Anterior cingulate cortex (tissue), 58 donors: ENCODE data around the gene C12orf42.

Experiments
- DNase-seq, 58 donors: peaks; one replicate each; lab custom pipeline; 2025; lab: John Stamatoyannopoulos, UW

C12orf42 gene

GRCh38 chr12:103350116-103350515, 145.7 kb downstream of the C12orf42 start:
- DNase-seq: no peak

GRCh38 chr12:103348935-103349334, 146.8 kb downstream of the C12orf42 start:
- no peak for DNase-seq

- no peak for DNase-seq
Measured at GRCh38 chr12:103336940-103337339, 158.8 kb downstream of the C12orf42 start.

- DNase-seq: peak in 7 of 58 donors; percentile 0 to 22 (median 1)
Measured at GRCh38 chr12:103334466-103334865, 161.3 kb downstream of the C12orf42 start.

GRCh38 chr12:103333676-103334075, 162.1 kb downstream of the C12orf42 start:
- DNase-seq: no peak

- DNase-seq: no peak
Measured at GRCh38 chr12:103331643-103332042, 164.1 kb downstream of the C12orf42 start.

- no peak for DNase-seq
Measured at GRCh38 chr12:103330672-103331071, 165.1 kb downstream of the C12orf42 start.

- DNase-seq: no peak
Measured at GRCh38 chr12:103327676-103328075, 168.1 kb downstream of the C12orf42 start.

GRCh38 chr12:103326190-103326589, 169.6 kb downstream of the C12orf42 start:
- DNase-seq: no peak

- no peak for DNase-seq
Measured at GRCh38 chr12:103318566-103318965, 177.2 kb downstream of the C12orf42 start.

GRCh38 chr12:103317220-103317619, 178.5 kb downstream of the C12orf42 start:
- no peak for DNase-seq

- no peak for DNase-seq
Measured at GRCh38 chr12:103314786-103315185, 181.0 kb downstream of the C12orf42 start.

GRCh38 chr12:103313894-103314293, 181.9 kb downstream of the C12orf42 start:
- DNase-seq: no peak

- no peak for DNase-seq
Measured at GRCh38 chr12:103312742-103313354, 182.9 kb downstream of the C12orf42 start.

- DNase-seq: no peak
Measured at GRCh38 chr12:103310546-103311270, 185.1 kb downstream of the C12orf42 start.

GRCh38 chr12:103308396-103308795, 187.4 kb downstream of the C12orf42 start:
- DNase-seq: no peak

GRCh38 chr12:103303484-103303883, 192.3 kb downstream of the C12orf42 start:
- DNase-seq: no peak

GRCh38 chr12:103301642-103302591, 193.9 kb downstream of the C12orf42 start:
- DNase-seq: peak in 2 of 58 donors; percentile 2 to 3

GRCh38 chr12:103288016-103288415, 207.8 kb downstream of the C12orf42 start:
- no peak for DNase-seq

GRCh38 chr12:103282124-103282523, 213.6 kb downstream of the C12orf42 start:
- DNase-seq: no peak

- no peak for DNase-seq
Measured at GRCh38 chr12:103279444-103279843, 216.3 kb downstream of the C12orf42 start.
